GM12891 (cell line): ENCODE measurements around the gene HPS6.

Source experiments
- PAX5 ChIP-seq: IDR thresholded peaks from 2 replicates; pipeline ENCODE4 v1.6.1; 2011; ENCODE audit warnings: low read length, moderate library complexity, mild to moderate bottlenecking; ENCODE audit not compliant: insufficient read depth, severe bottlenecking
- POLR2A ChIP-seq: IDR thresholded peaks from 2 replicates; pipeline ENCODE4 v1.6.1; 2011; ENCODE audit warnings: low read depth, low read length, control low read depth
- POLR2AphosphoS5 ChIP-seq: IDR thresholded peaks from 2 replicates; pipeline ENCODE4 v1.6.1; 2011; ENCODE audit warnings: low read depth, low read length, control low read depth
- POU2F2 ChIP-seq: IDR thresholded peaks from 2 replicates; pipeline ENCODE4 v1.6.1; 2011; ENCODE audit warnings: low read depth, mild to moderate bottlenecking, control low read depth, low read length, moderate library complexity
- TAF1 ChIP-seq: IDR thresholded peaks from 2 replicates; pipeline ENCODE4 v1.6.1; 2011; ENCODE audit warnings: low read depth, low read length, control low read depth

DNA sequence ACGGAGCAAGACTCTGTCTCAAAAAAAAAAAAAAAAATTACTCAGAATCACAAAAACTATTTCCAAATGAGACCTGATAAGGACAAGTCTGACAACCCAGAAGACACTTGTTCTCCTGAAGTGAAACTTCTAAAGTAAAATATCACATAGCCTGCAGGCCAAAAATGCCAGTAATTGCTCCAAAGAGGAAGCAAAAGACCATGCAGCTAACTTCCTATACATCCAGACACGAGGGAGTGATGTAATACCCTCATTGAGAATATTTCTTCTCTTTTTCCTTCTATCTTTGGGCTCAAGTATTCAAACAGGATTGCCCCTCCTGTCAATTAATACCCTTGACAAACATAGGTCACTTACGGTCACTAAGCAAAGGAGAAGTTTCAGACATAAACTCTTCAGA is 40.4 kb upstream of the HPS6 start:
- TF ChIP-seq POLR2A (no peak), PAX5 (no peak), POLR2AphosphoS5 (no peak), TAF1 (no peak), POU2F2 (no peak)
